HEK293 (cell line): Measurements from ENCODE around the gene KEL.
A peak's percentile ranks its signal among the peaks of the same experiment; 100 is the strongest.

ENCODE experiments used
- CTCF ChIA-PET: fragments of 350-600 bp; formaldehyde crosslinking; extraction: SDS; loops from one replicate; lab custom pipeline; 2021; ENCODE audit warnings: antibody characterized with exemption; lab: Yijun Ruan, JAX
- POLR2A ChIA-PET: fragments of 300-600 bp; formaldehyde crosslinking; extraction: SDS; loops from one replicate; lab custom pipeline; 2020; ENCODE audit warnings: antibody characterized with exemption, inconsistent platforms; lab: Yijun Ruan, JAX
- H3K27ac ChIP-seq: fragments of 200-500 bp; sonication (Bioruptor generic); 2 replicates; pipeline ENCODE4 v1.5.1; 2014; ENCODE audit warnings: low read depth, low read length, control low read depth, inconsistent platforms; ENCODE audit errors: extremely low read depth
- H3K36me3 ChIP-seq, 2 experiments: fragments of 200-500 bp in 1 of 2; sonication (Bioruptor generic) in 1 of 2; 1 replicate in 1 of 2; 2 replicates in 1 of 2; pipeline ENCODE4 v1.5.1; 2014 to 2017; ENCODE audit warnings: inconsistent platforms in 2 of 2, low read length in 2 of 2; ENCODE audit not compliant: control insufficient read depth in 2 of 2, insufficient read depth in 1 of 2
- H3K4me1 ChIP-seq: fragments of 200-500 bp; sonication (Bioruptor generic); 2 replicates; pipeline ENCODE4 v1.5.1; 2014; ENCODE audit warnings: mild to moderate bottlenecking, low read length, inconsistent platforms; ENCODE audit not compliant: control insufficient read depth, insufficient read depth
- H3K4me3 ChIP-seq: 2 replicates; pipeline ENCODE4 v1.5.1; 2011; ENCODE audit warnings: low read depth, mild to moderate bottlenecking, control low read depth, low read length, moderate library complexity
- H3K9me3 ChIP-seq: fragments of 200-500 bp; sonication (Bioruptor generic); 2 replicates; pipeline ENCODE4 v1.5.1; 2014; ENCODE audit warnings: low read depth, low read length, inconsistent platforms; ENCODE audit not compliant: control insufficient read depth, insufficient read depth
- FEZF1 ChIP-seq: fragments of 450-650 bp; formaldehyde crosslinking; IDR thresholded peaks from 2 replicates; pipeline ENCODE4 v1.5.1; 2016; ENCODE audit warnings: missing biosample characterization, missing genetic modification characterization
- KLF9 ChIP-seq: fragments of 450-650 bp; formaldehyde crosslinking; IDR thresholded peaks from 2 replicates; pipeline ENCODE4 v1.5.1; 2016; ENCODE audit warnings: missing biosample characterization, missing genetic modification characterization, low read depth
- MZF1 ChIP-seq: fragments of 450-650 bp; formaldehyde crosslinking; IDR thresholded peaks from 2 replicates; pipeline ENCODE4 v1.5.1; 2017; ENCODE audit warnings: missing biosample characterization, missing genetic modification characterization, borderline replicate concordance
- RBAK ChIP-seq: fragments of 450-650 bp; formaldehyde crosslinking; IDR thresholded peaks from 2 replicates; pipeline ENCODE4 v1.5.1; 2016; ENCODE audit warnings: missing biosample characterization, missing genetic modification characterization
- SALL2 ChIP-seq: fragments of 450-650 bp; formaldehyde crosslinking; IDR thresholded peaks from 2 replicates; pipeline ENCODE4 v1.5.0; 2017; ENCODE audit warnings: missing biosample characterization, mild to moderate bottlenecking, missing genetic modification characterization, borderline replicate concordance
- SETDB1 ChIP-seq: IDR thresholded peaks from one replicate; pipeline ENCODE4 v1.6.1; 2017; ENCODE audit warnings: mild to moderate bottlenecking, low read length, moderate library complexity, mixed read lengths; ENCODE audit not compliant: insufficient read length
- ZNF112 ChIP-seq: fragments of 450-650 bp; formaldehyde crosslinking; IDR thresholded peaks from 2 replicates; pipeline ENCODE4 v1.5.0; 2017; ENCODE audit warnings: missing biosample characterization, missing genetic modification characterization
- ZNF132 ChIP-seq: fragments of 450-650 bp; formaldehyde crosslinking; IDR thresholded peaks from 2 replicates; pipeline ENCODE4 v1.5.1; 2017; ENCODE audit warnings: missing biosample characterization, missing genetic modification characterization, borderline replicate concordance
- ZNF133 ChIP-seq: fragments of 450-650 bp; formaldehyde crosslinking; IDR thresholded peaks from 2 replicates; pipeline ENCODE4 v1.5.1; 2016; ENCODE audit warnings: missing biosample characterization, missing genetic modification characterization
- ZNF169 ChIP-seq: fragments of 450-650 bp; formaldehyde crosslinking; IDR thresholded peaks from 2 replicates; pipeline ENCODE4 v1.5.1; 2016; ENCODE audit warnings: missing biosample characterization, missing genetic modification characterization
- ZNF311 ChIP-seq: fragments of 450-650 bp; formaldehyde crosslinking; IDR thresholded peaks from 2 replicates; pipeline ENCODE4 v1.5.1; 2017; ENCODE audit warnings: missing biosample characterization, missing genetic modification characterization, borderline replicate concordance
- ZNF350 ChIP-seq: fragments of 450-650 bp; formaldehyde crosslinking; IDR thresholded peaks from 2 replicates; pipeline ENCODE4 v1.5.0; 2017; ENCODE audit warnings: missing biosample characterization, mild to moderate bottlenecking, missing genetic modification characterization
- ZNF366 ChIP-seq: fragments of 450-650 bp; formaldehyde crosslinking; conservative IDR thresholded peaks from 2 replicates; pipeline ENCODE4 v1.5.1; 2016; ENCODE audit warnings: missing biosample characterization, missing genetic modification characterization
- ZNF426 ChIP-seq: fragments of 450-650 bp; formaldehyde crosslinking; IDR thresholded peaks from 2 replicates; pipeline ENCODE4 v1.5.1; 2017; ENCODE audit warnings: missing biosample characterization, missing genetic modification characterization, mild to moderate bottlenecking, inconsistent platforms, moderate library complexity
- ZNF639 ChIP-seq: fragments of 450-650 bp; formaldehyde crosslinking; IDR thresholded peaks from 2 replicates; pipeline ENCODE4 v1.5.1; 2016; ENCODE audit warnings: missing biosample characterization, missing genetic modification characterization
- ZNF654 ChIP-seq: fragments of 450-650 bp; formaldehyde crosslinking; IDR thresholded peaks from 2 replicates; pipeline ENCODE4 v1.5.1; 2016; ENCODE audit warnings: low read depth, missing biosample characterization, missing genetic modification characterization
- ZNF660 ChIP-seq: fragments of 450-650 bp; IDR thresholded peaks from 2 replicates; pipeline ENCODE4 v1.5.1; 2018; ENCODE audit warnings: missing biosample characterization, mild to moderate bottlenecking, missing genetic modification characterization
- ZNF670 ChIP-seq: fragments of 450-650 bp; formaldehyde crosslinking; IDR thresholded peaks from 2 replicates; pipeline ENCODE4 v1.5.1; 2016; ENCODE audit warnings: missing biosample characterization, missing genetic modification characterization, low read depth
- ZNF76 ChIP-seq: fragments of 450-650 bp; formaldehyde crosslinking; IDR thresholded peaks from 2 replicates; pipeline ENCODE4; 2016; ENCODE audit warnings: low read depth, missing biosample characterization, missing genetic modification characterization, borderline replicate concordance
- TF ChIP-seq, protein P1 (sequence below): fragments of 450-650 bp; formaldehyde crosslinking; IDR thresholded peaks from 2 replicates; pipeline ENCODE4 v1.5.1; 2016; ENCODE audit warnings: missing biosample characterization, missing genetic modification characterization, low read depth
- TF ChIP-seq, protein P2 (sequence below): fragments of 450-650 bp; formaldehyde crosslinking; IDR thresholded peaks from 2 replicates; pipeline ENCODE4 v1.5.1; 2016; ENCODE audit warnings: missing biosample characterization, missing genetic modification characterization

The KEL gene

GRCh38 chr7:143003393-143004051, 41.4 kb upstream of the KEL start:
- Histone ChIP-seq H3K36me3 (no peaks in the 10 kb centered on the region), H3K27ac (no peak overlapping the region), H3K4me1 (no peaks in the 10 kb centered on the region), H3K4me3 (no peak overlapping the region), H3K9me3 (no peaks in the 10 kb centered on the region)
- TF ChIP-seq ZNF654 (tag by site-specific recombination), result peak; percentile 38
- 0 out of 2 replicates have a peak, but pooled peaks have one; percentile 30 for TF ChIP-seq ZNF660
- TF ChIP-seq, protein P1, sequence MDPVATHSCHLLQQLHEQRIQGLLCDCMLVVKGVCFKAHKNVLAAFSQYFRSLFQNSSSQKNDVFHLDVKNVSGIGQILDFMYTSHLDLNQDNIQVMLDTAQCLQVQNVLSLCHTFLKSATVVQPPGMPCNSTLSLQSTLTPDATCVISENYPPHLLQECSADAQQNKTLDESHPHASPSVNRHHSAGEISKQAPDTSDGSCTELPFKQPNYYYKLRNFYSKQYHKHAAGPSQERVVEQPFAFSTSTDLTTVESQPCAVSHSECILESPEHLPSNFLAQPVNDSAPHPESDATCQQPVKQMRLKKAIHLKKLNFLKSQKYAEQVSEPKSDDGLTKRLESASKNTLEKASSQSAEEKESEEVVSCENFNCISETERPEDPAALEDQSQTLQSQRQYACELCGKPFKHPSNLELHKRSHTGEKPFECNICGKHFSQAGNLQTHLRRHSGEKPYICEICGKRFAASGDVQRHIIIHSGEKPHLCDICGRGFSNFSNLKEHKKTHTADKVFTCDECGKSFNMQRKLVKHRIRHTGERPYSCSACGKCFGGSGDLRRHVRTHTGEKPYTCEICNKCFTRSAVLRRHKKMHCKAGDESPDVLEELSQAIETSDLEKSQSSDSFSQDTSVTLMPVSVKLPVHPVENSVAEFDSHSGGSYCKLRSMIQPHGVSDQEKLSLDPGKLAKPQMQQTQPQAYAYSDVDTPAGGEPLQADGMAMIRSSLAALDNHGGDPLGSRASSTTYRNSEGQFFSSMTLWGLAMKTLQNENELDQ (tag by site-specific recombination), result no peak
- TF ChIP-seq SETDB1, result peak; percentile 33
- CTCF ChIA-PET, result interaction anchor here (0.5 to 10.9 kb wide), 44 partner anchors 8 to 476 kb away, joined by 3 to 148 read pairs (median 4); no protein-coding TSS in a partner anchor
- POLR2A ChIA-PET, result interaction anchor here (0.6 kb wide), 1 partner anchor 116 kb away, joined by 4 read pairs; no protein-coding TSS in a partner anchor

DNA sequence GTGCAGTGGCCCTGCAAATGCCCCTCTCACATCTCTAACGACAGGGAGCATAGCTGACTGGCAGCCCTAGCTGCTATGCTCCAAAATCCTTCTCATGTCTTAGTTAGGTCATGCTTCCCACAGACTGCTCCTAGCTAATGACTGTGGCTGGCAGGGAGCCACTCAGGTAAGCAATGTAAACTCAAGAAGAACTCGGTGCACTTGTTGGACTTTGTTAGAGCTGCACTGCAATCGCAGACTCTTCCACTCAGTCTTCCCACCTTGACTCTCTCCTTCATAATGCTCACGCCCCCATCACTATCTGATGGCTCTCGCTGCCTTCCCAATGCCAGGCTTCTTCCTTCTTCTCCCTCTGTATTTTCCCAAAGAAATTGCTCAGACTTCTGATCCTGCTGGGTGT, 40.7 kb upstream of the KEL start:
- no peak overlapping the region for H3K4me3 ChIP-seq
- no peaks in the 10 kb centered on the region for H3K4me1 ChIP-seq
- no peaks in the 10 kb centered on the region for H3K9me3 ChIP-seq
- POLR2A ChIA-PET, result interaction anchor here (0.6 kb wide), 1 partner anchor 115 kb away, joined by 4 read pairs; no protein-coding TSS in a partner anchor
- CTCF ChIA-PET, result interaction anchor here (0.5 to 10.9 kb wide), 42 partner anchors 8 to 476 kb away, joined by 3 to 148 read pairs (median 4); partner anchors contain the start of gene EPHB6
- TF ChIP-seq ZNF670 (tag by site-specific recombination), result no peak
- TF ChIP-seq ZNF366 (tag by site-specific recombination), result no peak
- TF ChIP-seq MZF1 (tag by site-specific recombination), result no peak
- no peak for TF ChIP-seq ZNF112
- no peak for TF ChIP-seq ZNF350
- no peak for TF ChIP-seq ZNF639
- no peak for TF ChIP-seq FEZF1 (tag by site-specific recombination)
- TF ChIP-seq SALL2 (tag by site-specific recombination), result no peak
- TF ChIP-seq, protein P2, sequence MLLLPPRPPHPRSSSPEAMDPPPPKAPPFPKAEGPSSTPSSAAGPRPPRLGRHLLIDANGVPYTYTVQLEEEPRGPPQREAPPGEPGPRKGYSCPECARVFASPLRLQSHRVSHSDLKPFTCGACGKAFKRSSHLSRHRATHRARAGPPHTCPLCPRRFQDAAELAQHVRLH, result no peak
- TF ChIP-seq ZNF169 (tag by site-specific recombination), result no peak
- no peak for TF ChIP-seq ZNF132 (tag by site-specific recombination)
- TF ChIP-seq RBAK (tag by site-specific recombination), result no peak
- TF ChIP-seq ZNF426 (tag by site-specific recombination), result no peak
- TF ChIP-seq ZNF133 (tag by site-specific recombination), result no peak
- TF ChIP-seq KLF9 (tag by site-specific recombination), result no peak
- no peak for TF ChIP-seq ZNF311 (tag by site-specific recombination)
- TF ChIP-seq ZNF76 (tag by site-specific recombination), result no peak
- no peaks in the 10 kb centered on the region for H3K36me3 ChIP-seq
- H3K27ac ChIP-seq, result no peak overlapping the region
